Measurements from ENCODE around the gene C1GALT1C1L.
"Not testable (repeated sequence)": the region's sequence is repeated elsewhere in the genome, so short reads cannot be mapped to it uniquely, and the experiment has no call there.

C1GALT1C1L gene

DNA sequence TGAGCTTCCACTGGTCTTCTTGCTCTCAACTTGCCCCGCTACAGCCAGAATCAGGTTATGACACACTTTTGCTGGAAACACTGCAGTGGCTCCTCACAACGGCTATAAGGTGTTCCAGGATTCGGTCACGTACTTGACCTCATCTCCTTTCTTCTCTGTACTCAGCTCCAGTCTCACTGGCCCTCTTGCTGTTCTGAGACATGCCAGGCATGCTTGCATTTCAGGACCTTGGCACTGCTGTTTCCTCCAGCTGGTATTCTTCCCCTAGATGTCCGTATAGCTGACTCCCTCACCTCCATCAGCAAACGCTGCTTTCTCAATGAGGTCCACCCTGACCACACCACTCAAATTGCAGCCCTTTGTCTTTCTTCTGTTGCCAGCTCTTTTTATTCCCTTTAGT, 31.9 kb upstream of the C1GALT1C1L start:
- Histone ChIP-seq H3K36me3 (ENCODE audit: control insufficient read depth in 1 of 2, insufficient read depth in 2 of 2, low read length in 2 of 2) (peaks cover 0 to 4% of the 10 kb centered on the region in 2 donors), H3K9ac (ENCODE audit: low read depth in 1 of 2, low read length in 2 of 2) (no peak overlapping the region), H3K27me3 (ENCODE audit: control insufficient read depth in 1 of 2, insufficient read depth in 2 of 2, low read length in 2 of 2) (no peaks in the 10 kb centered on the region), H3K4me3 (ENCODE audit: low read depth in 1 of 2, low read length in 2 of 2) (no peak overlapping the region), H3K4me1 (ENCODE audit: control insufficient read depth in 1 of 2, insufficient read depth in 2 of 2, low read length in 2 of 2) (no peaks in the 10 kb centered on the region), H3K27ac (ENCODE audit: low read depth, low read length) (no peak overlapping the region), H3K9me3 (ENCODE audit: control insufficient read depth in 1 of 2, low read length in 2 of 2) (no peaks in the 10 kb centered on the region)

GRCh38 chr2:43707255-43708015, 31.2 kb upstream of the C1GALT1C1L start:
- H3K4me3 ChIP-seq (ENCODE audit: low read depth in 1 of 2, low read length in 2 of 2): no peak overlapping the region
- no peaks in the 10 kb centered on the region for H3K27me3 ChIP-seq (ENCODE audit: control insufficient read depth in 1 of 2, insufficient read depth in 2 of 2, low read length in 2 of 2)
- no peak overlapping the region for H3K27ac ChIP-seq (ENCODE audit: low read depth, low read length)
- no peaks in the 10 kb centered on the region for H3K9me3 ChIP-seq (ENCODE audit: control insufficient read depth in 1 of 2, low read length in 2 of 2)
- no peaks in the 10 kb centered on the region for H3K4me1 ChIP-seq (ENCODE audit: control insufficient read depth in 1 of 2, insufficient read depth in 2 of 2, low read length in 2 of 2)
- peaks cover 0 to 4% of the 10 kb centered on the region in 2 donors for H3K36me3 ChIP-seq (ENCODE audit: control insufficient read depth in 1 of 2, insufficient read depth in 2 of 2, low read length in 2 of 2)
- no peak overlapping the region for H3K9ac ChIP-seq (ENCODE audit: low read depth in 1 of 2, low read length in 2 of 2)

DNA sequence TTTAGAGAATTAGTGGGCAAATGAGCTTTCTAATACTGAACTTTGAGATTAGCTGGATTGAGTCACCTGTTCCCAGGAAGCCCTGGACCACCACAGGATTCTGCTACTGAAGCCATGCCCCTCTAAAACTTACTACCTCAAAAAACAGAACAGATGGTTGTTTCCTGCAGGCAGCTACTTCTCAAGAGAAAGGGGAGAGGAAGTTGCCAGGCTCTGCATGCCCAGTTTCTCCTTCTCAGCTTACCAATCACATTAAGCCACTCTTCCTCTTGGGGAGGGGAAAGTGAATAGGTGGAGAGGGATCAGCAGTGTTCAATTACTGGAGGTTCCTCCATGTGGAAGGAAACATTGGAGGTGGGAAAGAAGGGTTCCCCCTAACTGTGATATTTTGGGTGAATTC, 24.9 kb upstream of the C1GALT1C1L start:
- Histone ChIP-seq H3K9ac (ENCODE audit: low read depth in 1 of 2, low read length in 2 of 2) (no peak overlapping the region), H3K27ac (ENCODE audit: low read depth, low read length) (no peak overlapping the region), H3K4me1 (ENCODE audit: control insufficient read depth in 1 of 2, insufficient read depth in 2 of 2, low read length in 2 of 2) (no peaks in the 10 kb centered on the region), H3K27me3 (ENCODE audit: control insufficient read depth in 1 of 2, insufficient read depth in 2 of 2, low read length in 2 of 2) (no peaks in the 10 kb centered on the region), H3K9me3 (ENCODE audit: control insufficient read depth in 1 of 2, low read length in 2 of 2) (no peaks in the 10 kb centered on the region), H3K36me3 (ENCODE audit: control insufficient read depth in 1 of 2, insufficient read depth in 2 of 2, low read length in 2 of 2) (no peaks in the 10 kb centered on the region), H3K4me3 (ENCODE audit: low read depth in 1 of 2, low read length in 2 of 2) (no peak overlapping the region)

GRCh38 chr2:43699761-43700160, 23.5 kb upstream of the C1GALT1C1L start:
- Histone ChIP-seq H3K9me3 (ENCODE audit: control insufficient read depth in 1 of 2, low read length in 2 of 2) (no peaks in the 10 kb centered on the region), H3K9ac (ENCODE audit: low read depth in 1 of 2, low read length in 2 of 2) (no peak overlapping the region), H3K4me1 (ENCODE audit: control insufficient read depth in 1 of 2, insufficient read depth in 2 of 2, low read length in 2 of 2) (no peaks in the 10 kb centered on the region), H3K27ac (ENCODE audit: low read depth, low read length) (no peak overlapping the region), H3K36me3 (ENCODE audit: control insufficient read depth in 1 of 2, insufficient read depth in 2 of 2, low read length in 2 of 2) (no peaks in the 10 kb centered on the region), H3K4me3 (ENCODE audit: low read depth in 1 of 2, low read length in 2 of 2) (no peak overlapping the region), H3K27me3 (ENCODE audit: control insufficient read depth in 1 of 2, insufficient read depth in 2 of 2, low read length in 2 of 2) (no peaks in the 10 kb centered on the region)

DNA sequence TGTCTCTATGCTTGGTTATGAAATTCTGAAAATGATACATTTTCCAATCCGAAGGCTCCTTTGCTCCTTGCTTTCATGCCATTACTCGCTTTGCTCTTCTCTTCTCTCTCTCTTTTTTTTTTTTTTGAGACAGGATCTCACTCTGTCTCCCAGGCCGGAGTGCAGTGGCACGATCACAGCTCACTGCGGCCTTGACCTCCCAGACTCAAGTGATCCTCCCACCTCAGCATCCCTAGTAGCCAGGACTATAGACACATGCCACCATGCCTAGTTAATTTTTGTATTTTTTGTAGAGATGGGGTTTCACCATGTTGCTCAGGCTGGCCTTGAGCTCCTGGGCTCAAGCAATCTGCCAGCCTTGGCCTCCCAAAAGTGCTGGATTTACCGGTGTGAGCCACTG, 21.9 kb upstream of the C1GALT1C1L start:
- not testable (repeated sequence) for H3K27ac ChIP-seq (ENCODE audit: low read depth, low read length); H3K36me3 ChIP-seq (ENCODE audit: control insufficient read depth in 1 of 2, insufficient read depth in 2 of 2, low read length in 2 of 2); H3K4me1 ChIP-seq (ENCODE audit: control insufficient read depth in 1 of 2, insufficient read depth in 2 of 2, low read length in 2 of 2)

GRCh38 chr2:43692428-43692994, 16.3 kb upstream of the C1GALT1C1L start:
- H3K4me3 ChIP-seq (ENCODE audit: low read depth in 1 of 2, low read length in 2 of 2): no peak overlapping the region
- no peak overlapping the region for H3K9ac ChIP-seq (ENCODE audit: low read depth in 1 of 2, low read length in 2 of 2)
- H3K9me3 ChIP-seq (ENCODE audit: control insufficient read depth in 1 of 2, low read length in 2 of 2): no peaks in the 10 kb centered on the region
- no peaks in the 10 kb centered on the region for H3K4me1 ChIP-seq (ENCODE audit: control insufficient read depth in 1 of 2, insufficient read depth in 2 of 2, low read length in 2 of 2)
- no peak overlapping the region for H3K27ac ChIP-seq (ENCODE audit: low read depth, low read length)
- H3K36me3 ChIP-seq (ENCODE audit: control insufficient read depth in 1 of 2, insufficient read depth in 2 of 2, low read length in 2 of 2): no peaks in the 10 kb centered on the region
- no peaks in the 10 kb centered on the region for H3K27me3 ChIP-seq (ENCODE audit: control insufficient read depth in 1 of 2, insufficient read depth in 2 of 2, low read length in 2 of 2)

More for the DNA sequence above, 21.9 kb upstream of the C1GALT1C1L start:
- not testable (repeated sequence) for H3K9me3 ChIP-seq (ENCODE audit: control insufficient read depth in 1 of 2, low read length in 2 of 2); H3K27me3 ChIP-seq (ENCODE audit: control insufficient read depth in 1 of 2, insufficient read depth in 2 of 2, low read length in 2 of 2); H3K9ac ChIP-seq (ENCODE audit: low read depth in 1 of 2, low read length in 2 of 2); H3K4me3 ChIP-seq (ENCODE audit: low read depth in 1 of 2, low read length in 2 of 2)

GRCh38 chr2:43689999-43690398, 13.8 kb upstream of the C1GALT1C1L start:
- Histone ChIP-seq H3K9ac (ENCODE audit: low read depth in 1 of 2, low read length in 2 of 2) (no peak overlapping the region), H3K4me1 (ENCODE audit: control insufficient read depth in 1 of 2, insufficient read depth in 2 of 2, low read length in 2 of 2) (no peaks in the 10 kb centered on the region), H3K4me3 (ENCODE audit: low read depth in 1 of 2, low read length in 2 of 2) (no peak overlapping the region), H3K9me3 (ENCODE audit: control insufficient read depth in 1 of 2, low read length in 2 of 2) (no peaks in the 10 kb centered on the region), H3K36me3 (ENCODE audit: control insufficient read depth in 1 of 2, insufficient read depth in 2 of 2, low read length in 2 of 2) (no peaks in the 10 kb centered on the region), H3K27ac (ENCODE audit: low read depth, low read length) (no peak overlapping the region), H3K27me3 (ENCODE audit: control insufficient read depth in 1 of 2, insufficient read depth in 2 of 2, low read length in 2 of 2) (no peaks in the 10 kb centered on the region)

DNA sequence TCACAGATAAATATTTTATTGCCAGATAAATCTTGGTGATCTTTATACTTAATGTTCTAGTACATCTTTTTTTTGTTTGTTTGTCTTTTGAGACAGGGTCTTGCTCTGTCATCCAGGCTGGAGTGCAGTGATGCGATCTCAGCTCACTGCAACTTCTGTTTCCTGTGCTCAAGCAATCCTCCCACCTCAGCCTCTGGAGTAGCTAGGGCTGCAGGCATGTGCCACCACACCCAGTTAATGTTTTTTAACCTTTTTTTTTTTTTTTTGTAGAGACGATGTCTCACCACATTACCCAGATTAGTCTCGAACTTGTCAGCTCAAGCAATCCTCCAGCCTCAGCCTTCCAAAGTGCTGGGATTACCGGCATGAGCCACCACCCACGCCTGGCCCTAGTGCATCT, 9.1 kb upstream of the C1GALT1C1L start:
- Histone ChIP-seq H3K36me3 (ENCODE audit: control insufficient read depth in 1 of 2, insufficient read depth in 2 of 2, low read length in 2 of 2) (no peaks in the 10 kb centered on the region), H3K9ac (ENCODE audit: low read depth in 1 of 2, low read length in 2 of 2) (no peak overlapping the region), H3K9me3 (ENCODE audit: control insufficient read depth in 1 of 2, low read length in 2 of 2) (no peaks in the 10 kb centered on the region), H3K4me1 (ENCODE audit: control insufficient read depth in 1 of 2, insufficient read depth in 2 of 2, low read length in 2 of 2) (no peaks in the 10 kb centered on the region), H3K27me3 (ENCODE audit: control insufficient read depth in 1 of 2, insufficient read depth in 2 of 2, low read length in 2 of 2) (no peaks in the 10 kb centered on the region), H3K27ac (ENCODE audit: low read depth, low read length) (no peak overlapping the region), H3K4me3 (ENCODE audit: low read depth in 1 of 2, low read length in 2 of 2) (no peak overlapping the region)

DNA sequence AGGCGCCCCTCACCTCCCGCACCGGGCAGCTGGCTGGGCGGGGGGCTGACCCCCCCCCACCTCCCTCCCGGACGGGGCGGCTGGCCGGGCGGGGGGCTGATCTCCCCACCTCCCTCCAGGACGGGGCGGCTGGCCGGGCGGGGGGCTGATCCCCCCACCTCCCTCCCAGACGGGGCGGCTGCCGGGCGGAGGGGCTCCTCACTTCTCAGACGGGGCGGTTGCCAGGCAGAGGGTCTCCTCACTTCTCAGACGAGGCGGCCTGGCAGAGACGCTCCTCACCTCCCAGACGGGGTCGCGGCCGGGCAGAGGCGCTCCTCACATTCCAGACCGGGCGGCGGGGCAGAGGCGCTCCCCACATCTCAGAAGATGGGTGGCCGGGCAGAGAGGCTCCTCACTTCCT, 1.6 kb upstream of the C1GALT1C1L start:
- not testable (repeated sequence) for H3K4me3 ChIP-seq (ENCODE audit: low read depth in 1 of 2, low read length in 2 of 2); H3K9me3 ChIP-seq (ENCODE audit: control insufficient read depth in 1 of 2, low read length in 2 of 2); H3K27ac ChIP-seq (ENCODE audit: low read depth, low read length); H3K4me1 ChIP-seq (ENCODE audit: control insufficient read depth in 1 of 2, insufficient read depth in 2 of 2, low read length in 2 of 2); H3K36me3 ChIP-seq (ENCODE audit: control insufficient read depth in 1 of 2, insufficient read depth in 2 of 2, low read length in 2 of 2); H3K27me3 ChIP-seq (ENCODE audit: control insufficient read depth in 1 of 2, insufficient read depth in 2 of 2, low read length in 2 of 2); H3K9ac ChIP-seq (ENCODE audit: low read depth in 1 of 2, low read length in 2 of 2)

DNA sequence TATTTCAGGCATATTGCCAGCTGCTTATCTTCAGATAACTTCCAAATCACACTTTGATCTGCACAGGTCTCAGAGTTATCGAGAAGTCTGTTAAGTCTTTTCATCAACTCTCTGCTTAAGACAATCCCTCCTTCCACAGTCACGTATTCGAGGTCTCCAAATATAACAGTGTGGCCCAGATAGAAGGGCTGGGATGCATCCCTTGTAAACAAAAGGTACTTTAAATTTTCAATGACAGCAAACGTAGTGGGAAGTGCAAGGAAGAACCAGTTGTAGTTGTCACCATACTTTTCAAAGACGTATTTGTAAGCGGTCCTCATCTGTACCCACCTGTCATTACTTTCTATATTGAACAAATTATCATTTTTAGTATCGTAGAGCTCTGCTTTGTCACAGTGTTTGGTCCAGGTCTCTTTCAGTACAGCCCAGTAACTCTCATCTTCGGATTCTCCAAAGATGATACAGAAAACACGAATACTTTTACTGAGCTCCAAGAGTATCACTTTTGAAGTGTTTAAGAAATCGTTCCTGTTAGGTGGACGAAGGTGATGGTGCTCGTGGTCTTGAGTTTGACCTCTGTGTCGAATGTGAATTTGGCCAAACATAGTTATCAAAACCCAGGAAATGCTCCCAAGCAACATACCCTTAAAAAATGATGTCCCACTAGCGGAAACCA, 445 bp downstream of the C1GALT1C1L start:
- Histone ChIP-seq H3K4me1 (ENCODE audit: control insufficient read depth in 1 of 2, insufficient read depth in 2 of 2, low read length in 2 of 2) (peaks cover 0 to 3% of the 10 kb centered on the region in 2 donors), H3K27me3 (ENCODE audit: control insufficient read depth in 1 of 2, insufficient read depth in 2 of 2, low read length in 2 of 2) (peaks cover 3 to 9% of the 10 kb centered on the region in 2 donors), H3K36me3 (ENCODE audit: control insufficient read depth in 1 of 2, insufficient read depth in 2 of 2, low read length in 2 of 2) (no peaks in the 10 kb centered on the region), H3K27ac (ENCODE audit: low read depth, low read length) (no peak overlapping the region), H3K9me3 (ENCODE audit: control insufficient read depth in 1 of 2, low read length in 2 of 2) (no peaks in the 10 kb centered on the region), H3K4me3 (ENCODE audit: low read depth in 1 of 2, low read length in 2 of 2) (peak overlapping the region; percentile 74 to 76), H3K9ac (ENCODE audit: low read depth in 1 of 2, low read length in 2 of 2) (peak overlapping the region; percentile 27 to 32)

All from duodenal mucosa (tissue), 2 donors.